Urothelium cell line (cell line): ENCODE results near the gene ZNF483.
"Not testable (repeated sequence)": the region's sequence is repeated elsewhere in the genome, so short reads cannot be mapped to it uniquely, and the experiment has no call there.

Experiments
- DNase-seq: peaks from one replicate; pipeline ENCODE4 v3.0.0; 2011; ENCODE audit warnings: low spot score, mixed read lengths
- FAIRE-seq: peaks from 2 replicates; lab custom pipeline; 2011; peaks lifted over from hg19 to GRCh38; lab: Jason Lieb, UNC

ZNF483 gene

DNA sequence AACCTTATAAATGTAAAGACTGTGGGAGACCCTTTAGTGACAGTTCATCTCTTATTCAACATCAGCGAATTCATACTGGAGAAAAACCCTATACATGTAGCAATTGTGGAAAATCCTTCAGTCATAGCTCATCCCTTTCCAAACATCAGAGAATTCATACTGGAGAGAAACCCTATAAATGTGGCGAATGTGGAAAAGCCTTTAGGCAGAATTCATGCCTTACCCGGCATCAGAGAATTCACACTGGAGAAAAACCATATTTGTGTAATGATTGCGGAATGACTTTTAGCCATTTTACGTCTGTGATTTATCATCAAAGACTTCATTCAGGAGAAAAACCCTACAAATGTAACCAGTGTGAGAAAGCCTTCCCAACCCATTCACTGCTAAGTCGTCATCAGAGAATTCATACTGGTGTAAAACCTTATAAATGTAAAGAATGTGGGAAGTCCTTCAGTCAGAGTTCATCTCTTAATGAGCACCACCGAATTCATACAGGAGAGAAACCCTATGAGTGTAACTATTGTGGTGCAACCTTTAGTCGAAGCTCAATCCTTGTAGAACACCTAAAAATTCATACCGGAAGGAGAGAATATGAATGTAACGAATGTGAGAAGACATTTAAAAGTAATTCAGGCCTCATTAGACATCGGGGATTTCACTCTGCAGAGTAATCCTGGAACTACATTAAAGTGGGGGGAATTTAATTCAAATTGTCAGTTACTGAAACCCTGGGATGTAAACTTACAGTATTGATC, 17.7 kb downstream of the ZNF483 start:
- no peak for FAIRE-seq
- no peak for DNase-seq

DNA sequence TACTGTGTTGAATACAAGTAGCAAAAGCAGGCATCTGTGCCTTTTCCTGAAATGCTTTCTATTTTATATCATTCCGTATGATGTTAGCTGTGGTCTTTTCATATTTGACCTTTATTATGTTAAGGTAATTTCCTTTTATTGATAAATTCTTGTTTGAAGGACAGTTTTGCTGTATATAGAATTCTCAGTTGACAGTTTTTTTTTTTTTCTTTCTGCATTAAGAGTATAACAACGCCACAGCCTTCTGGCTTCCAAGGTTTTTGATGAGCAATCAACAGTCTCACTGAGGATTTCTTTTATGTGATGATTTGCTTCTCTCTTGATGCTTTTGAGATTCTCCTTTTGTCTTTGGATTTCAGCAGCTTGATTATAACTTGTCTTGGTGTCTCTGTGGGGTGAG, 23.6 kb downstream of the ZNF483 start:
- no peak for FAIRE-seq
- DNase-seq: no peak

- not testable (repeated sequence) for DNase-seq, FAIRE-seq
Observed at GRCh38 chr9:111555425-111555824, 30.4 kb downstream of the ZNF483 start.

- DNase-seq: no peak
- FAIRE-seq: no peak
Observed at GRCh38 chr9:111559000-111559610, 34.1 kb downstream of the ZNF483 start.

- DNase-seq (no peak), FAIRE-seq (no peak)
Observed at GRCh38 chr9:111561165-111561719, 36.3 kb downstream of the ZNF483 start.

- FAIRE-seq: no peak
- DNase-seq: no peak
Observed at GRCh38 chr9:111566234-111566633, 41.3 kb downstream of the ZNF483 start.

DNA sequence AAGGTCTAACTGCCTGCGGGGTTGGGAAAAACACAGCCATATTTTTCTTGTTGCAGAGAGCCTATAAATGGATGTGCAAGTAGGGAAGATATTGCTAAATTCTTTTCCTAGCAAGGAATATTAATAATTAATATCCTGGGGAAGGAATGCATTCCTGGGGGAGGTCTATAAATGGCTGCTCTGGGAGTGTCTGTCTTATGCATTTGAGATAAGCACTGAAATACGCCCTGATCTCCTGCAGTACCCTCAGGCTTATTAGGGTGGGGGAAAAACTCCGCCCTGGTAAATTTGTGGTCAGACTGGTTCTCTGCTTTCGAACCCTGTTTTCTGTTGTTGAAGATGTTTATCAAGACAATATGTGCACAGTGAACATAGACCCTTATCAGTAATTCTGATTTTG, 43.1 kb downstream of the ZNF483 start:
- DNase-seq, FAIRE-seq: not testable (repeated sequence)

GRCh38 chr9:111572950-111573604, 48.1 kb downstream of the ZNF483 start:
- no peak for FAIRE-seq

GRCh38 chr9:111582888-111583287, 57.9 kb downstream of the ZNF483 start:
- DNase-seq: no peak
- no peak for FAIRE-seq

More at GRCh38 chr9:111572950-111573604, 48.1 kb downstream of the ZNF483 start:
- no peak for DNase-seq

DNA sequence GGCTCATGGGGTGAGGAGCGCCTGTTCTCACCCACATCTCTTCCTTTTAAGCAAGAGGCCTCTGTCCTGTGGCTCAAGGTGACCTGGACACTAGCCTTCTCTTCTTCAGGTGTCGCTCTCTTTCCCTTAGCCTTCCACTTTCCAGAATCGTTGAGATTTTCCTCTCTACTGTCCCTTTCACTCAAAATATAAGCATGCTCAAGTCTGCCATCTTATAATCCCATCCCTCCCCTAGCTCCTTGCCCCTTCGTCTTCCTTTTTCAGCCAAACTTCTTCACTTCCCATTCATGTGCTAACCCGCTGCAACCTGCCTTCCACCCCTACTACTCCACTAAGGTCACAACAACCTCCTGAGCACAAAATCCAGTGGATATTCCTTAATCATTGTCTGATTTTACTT, 61.4 kb downstream of the ZNF483 start:
- FAIRE-seq (no peak), DNase-seq (no peak)

DNA sequence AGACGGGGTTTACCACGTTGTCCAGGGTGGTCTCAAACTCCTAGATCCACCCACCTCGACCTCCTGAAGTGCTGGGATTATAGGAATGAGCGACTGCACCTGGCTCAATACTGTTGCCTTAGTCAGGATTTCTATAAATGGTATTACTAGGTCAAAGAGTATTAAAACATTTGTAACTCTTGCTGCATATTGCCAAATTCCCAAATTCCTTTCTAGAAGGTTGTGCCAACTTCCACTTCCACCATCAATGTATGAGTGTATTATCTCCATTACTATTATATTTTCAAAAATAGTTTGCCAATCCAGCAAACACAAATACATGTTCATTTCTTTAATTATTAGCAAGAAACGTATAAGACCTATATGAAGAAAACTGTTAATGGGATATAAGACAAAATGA, 63.9 kb downstream of the ZNF483 start:
- no peak for DNase-seq
- no peak for FAIRE-seq

GRCh38 chr9:111597852-111598732, 73.1 kb downstream of the ZNF483 start:
- DNase-seq: peak; percentile 64
- no peak for FAIRE-seq

GRCh38 chr9:111598733-111599091, 73.7 kb downstream of the ZNF483 start:
- DNase-seq: no peak
- FAIRE-seq: no peak

DNA sequence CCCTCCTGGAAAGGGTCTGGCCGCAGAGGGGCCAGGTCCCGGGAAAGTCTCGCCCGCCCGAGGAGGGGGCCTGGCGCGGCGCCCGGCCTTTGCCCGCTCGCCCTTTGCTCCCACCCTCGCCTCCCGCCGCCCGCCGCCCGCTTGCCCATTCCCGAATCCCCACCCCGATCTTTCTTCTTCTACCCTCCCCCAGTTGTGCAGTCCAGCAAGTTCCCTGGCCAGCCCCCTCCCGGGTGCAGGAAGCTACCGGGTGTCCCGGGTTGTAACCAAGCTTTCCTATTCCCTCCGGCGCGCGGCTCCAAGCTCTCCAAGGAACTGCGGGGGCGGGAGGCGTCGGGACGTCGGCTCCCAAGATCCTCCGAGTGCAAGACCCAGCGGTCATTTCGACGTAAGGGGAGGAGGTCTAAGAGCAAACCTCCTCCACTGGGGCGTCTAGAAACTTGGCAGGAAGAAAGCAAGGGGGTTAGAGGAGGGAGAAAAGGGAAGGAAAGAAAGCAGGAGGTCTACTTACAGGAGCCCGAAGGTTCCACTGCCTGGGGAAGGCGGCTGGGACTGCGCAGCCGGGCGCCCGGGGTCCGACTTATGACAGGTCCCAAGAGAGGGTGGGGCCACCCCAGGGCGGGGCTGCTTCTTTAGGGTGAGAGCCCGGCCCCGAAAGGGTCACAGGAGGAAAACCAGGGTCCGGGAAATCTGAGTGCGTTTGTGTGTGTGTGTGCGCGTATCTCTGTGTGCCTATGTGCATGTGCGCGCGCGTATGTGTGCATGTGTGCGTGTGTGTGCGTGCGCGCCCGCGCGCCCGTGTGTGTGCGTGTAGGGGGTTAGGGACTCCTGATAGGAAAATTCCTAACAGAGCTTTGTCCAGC, 74.3 kb downstream of the ZNF483 start, which contains the start of gene PTGR1:
Gene PTGR1 (minus strand): TSS at position 556 of the 863 bp plus-strand sequence. CDS start 2,225 bp downstream, outside the sequence.
- peak; percentile 84 for DNase-seq
- FAIRE-seq: no peak

DNA sequence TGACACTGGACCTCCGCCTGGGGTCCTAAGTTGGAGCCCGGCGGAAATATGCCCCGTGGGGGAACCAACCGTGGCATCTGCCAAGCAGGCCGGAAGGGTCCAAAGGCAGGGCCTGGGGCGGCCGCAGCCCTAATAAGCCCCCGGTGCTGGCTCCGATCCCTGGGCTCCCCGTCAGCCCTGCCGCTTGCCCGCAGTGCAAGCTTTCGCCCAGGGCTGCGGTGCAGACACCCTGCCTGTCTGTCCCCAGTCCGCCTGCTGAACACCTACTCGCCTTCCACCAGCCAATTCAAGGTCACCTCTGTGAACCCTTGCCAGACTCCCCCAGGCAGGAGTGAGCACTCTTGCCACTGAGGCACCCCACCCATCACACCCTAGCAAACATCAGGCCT, 75.0 kb downstream of the ZNF483 start:
- DNase-seq: no peak
- no peak for FAIRE-seq

DNA sequence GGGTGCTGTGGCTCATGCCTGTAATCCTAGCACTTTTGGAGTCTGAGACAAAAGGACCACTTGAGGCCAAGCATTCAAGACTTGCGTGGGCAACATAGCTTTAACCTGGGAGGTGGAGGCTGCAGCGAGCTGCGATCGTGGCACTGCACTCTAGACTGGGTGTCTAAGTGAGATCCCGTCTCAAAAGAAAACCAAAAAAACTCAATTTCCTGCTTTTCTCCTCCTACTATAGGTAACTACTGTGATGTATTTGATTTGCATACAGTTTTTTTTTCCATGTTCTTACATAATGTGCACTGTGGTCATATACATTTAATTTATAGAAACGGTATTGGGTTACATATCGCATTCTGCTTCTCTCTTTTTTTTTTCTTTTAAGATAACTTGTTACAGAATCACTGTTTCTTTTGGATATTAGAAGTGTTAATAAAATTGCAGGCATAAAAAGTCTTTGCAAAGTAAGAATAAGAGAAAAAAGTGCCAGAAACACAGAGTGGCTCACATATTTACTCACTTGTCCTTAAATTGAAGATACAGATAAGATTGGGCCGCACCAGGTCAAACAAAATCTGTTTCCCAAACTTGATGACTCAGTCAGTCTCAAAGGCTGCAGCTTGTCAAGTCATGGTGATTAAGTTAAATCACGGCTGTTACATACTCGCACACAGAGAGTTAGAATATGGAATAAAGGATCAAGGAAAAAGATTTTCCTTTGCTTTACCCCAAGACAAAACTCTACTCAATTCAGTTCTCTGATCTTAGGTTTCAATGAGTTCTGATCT, 76.4 kb downstream of the ZNF483 start:
- no peak for DNase-seq
- no peak for FAIRE-seq

DNA sequence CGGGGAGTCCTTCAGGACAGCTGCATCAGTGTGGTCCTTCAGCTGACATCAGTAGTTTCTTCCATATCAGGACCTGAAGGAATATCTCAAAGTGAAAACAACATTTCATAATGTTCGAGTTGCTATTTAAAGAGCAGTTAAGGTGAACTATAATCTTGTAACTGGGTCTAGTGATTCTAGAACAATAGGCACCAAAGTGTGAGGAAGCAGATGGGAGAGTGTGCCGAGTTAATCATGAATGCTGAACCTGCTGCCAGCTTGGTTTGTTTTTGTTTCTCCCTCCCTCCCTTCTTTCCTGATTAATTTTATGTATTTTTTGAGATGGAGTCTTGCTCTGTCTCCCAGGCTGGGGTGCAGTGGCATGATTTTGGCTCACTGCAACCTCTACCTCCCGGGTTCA, 78.1 kb downstream of the ZNF483 start:
- no peak for DNase-seq
- no peak for FAIRE-seq

DNA sequence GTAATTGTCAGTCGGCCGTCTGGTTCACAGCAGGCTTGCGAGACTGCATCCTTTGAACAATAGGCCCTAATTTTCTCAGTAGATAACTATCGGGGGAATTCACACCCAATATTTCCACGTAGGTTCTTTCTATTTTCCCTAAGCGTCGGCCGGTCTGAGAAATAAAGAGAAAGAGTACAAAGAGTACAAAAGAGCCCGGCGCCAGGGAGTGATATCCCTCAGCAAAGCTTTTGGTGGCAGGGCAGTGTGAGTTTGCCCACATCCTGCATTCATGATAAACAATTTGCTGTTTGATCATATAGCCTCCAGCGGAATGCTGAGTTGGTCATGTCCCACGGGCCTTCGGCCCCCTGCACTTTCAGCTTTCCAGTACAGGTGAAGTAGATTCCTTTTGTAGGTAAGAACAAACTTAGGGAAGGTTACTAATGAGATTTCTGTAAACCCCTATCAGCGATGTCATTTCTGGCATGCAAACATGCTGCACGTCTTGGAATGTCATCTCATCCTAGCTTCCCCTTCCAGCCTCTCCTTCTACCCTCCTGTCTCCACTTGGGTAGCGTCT, 79.2 kb downstream of the ZNF483 start:
- FAIRE-seq (no peak), DNase-seq (no peak)
